ENCODE measurements around the gene LRP10.

LRP10 gene

DNA sequence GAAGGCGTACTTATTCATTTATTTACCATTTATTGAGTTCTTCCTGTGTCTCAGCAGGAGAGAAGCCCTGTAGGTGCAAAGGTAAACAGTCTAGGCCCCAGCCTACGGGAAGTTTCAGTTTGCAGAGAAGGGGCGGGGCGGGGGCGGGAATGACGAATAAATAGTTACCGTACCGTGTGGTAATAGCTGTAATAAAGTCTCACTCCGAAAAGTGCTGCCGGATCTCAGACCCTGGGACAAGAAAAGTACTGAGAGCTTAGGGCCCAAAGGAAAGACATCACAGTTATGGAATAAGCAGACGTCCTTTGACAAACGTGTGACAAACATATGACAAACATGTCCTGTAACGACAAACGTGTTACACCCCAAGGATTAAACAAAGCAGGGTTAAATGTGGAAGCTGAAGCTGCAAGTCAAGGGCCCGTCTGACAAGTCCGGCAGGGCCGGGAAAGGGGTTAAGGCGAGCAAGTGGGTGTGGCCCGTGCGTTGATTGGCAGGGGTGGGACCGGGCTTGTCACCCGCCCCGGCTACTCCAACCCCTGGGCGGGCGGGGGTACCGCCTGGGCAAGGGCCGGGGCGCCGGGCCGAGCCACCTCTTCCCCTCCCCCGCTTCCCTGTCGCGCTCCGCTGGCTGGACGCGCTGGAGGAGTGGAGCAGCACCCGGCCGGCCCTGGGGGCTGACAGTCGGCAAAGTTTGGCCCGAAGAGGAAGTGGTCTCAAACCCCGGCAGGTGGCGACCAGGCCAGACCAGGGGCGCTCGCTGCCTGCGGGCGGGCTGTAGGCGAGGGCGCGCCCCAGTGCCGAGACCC is at the start of gene LRP10:
TSS of gene LRP10 (plus strand) at position 517 of the 809 bp plus-strand sequence. CDS start 564 bp downstream, outside the sequence.
- TF ChIP-seq RAD21 (IDR thresholded peaks at IDR 0.05; ENCODE audit: low read depth): no peak
- TF ChIP-seq, protein P1, sequence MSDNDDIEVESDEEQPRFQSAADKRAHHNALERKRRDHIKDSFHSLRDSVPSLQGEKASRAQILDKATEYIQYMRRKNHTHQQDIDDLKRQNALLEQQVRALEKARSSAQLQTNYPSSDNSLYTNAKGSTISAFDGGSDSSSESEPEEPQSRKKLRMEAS (IDR thresholded peaks at IDR 0.05): no peak; the same call in 1 of the 2 replicates
- TF ChIP-seq EGR1 (IDR thresholded peaks at IDR 0.05): peak; percentile 29; the same call in 1 of the 2 replicates
- no peak for TF ChIP-seq YY1 (IDR thresholded peaks at IDR 0.05; ENCODE audit: low read depth)
- TF ChIP-seq FOXM1 (IDR thresholded peaks at IDR 0.05; ENCODE audit: borderline replicate concordance, low read depth): peak; percentile 44; the same call in 1 of the 2 replicates
- 0 out of 2 replicates have a peak, but pooled peaks have one; percentile 10 for TF ChIP-seq NFIC (IDR thresholded peaks at IDR 0.05)
- TF ChIP-seq, protein P2, sequence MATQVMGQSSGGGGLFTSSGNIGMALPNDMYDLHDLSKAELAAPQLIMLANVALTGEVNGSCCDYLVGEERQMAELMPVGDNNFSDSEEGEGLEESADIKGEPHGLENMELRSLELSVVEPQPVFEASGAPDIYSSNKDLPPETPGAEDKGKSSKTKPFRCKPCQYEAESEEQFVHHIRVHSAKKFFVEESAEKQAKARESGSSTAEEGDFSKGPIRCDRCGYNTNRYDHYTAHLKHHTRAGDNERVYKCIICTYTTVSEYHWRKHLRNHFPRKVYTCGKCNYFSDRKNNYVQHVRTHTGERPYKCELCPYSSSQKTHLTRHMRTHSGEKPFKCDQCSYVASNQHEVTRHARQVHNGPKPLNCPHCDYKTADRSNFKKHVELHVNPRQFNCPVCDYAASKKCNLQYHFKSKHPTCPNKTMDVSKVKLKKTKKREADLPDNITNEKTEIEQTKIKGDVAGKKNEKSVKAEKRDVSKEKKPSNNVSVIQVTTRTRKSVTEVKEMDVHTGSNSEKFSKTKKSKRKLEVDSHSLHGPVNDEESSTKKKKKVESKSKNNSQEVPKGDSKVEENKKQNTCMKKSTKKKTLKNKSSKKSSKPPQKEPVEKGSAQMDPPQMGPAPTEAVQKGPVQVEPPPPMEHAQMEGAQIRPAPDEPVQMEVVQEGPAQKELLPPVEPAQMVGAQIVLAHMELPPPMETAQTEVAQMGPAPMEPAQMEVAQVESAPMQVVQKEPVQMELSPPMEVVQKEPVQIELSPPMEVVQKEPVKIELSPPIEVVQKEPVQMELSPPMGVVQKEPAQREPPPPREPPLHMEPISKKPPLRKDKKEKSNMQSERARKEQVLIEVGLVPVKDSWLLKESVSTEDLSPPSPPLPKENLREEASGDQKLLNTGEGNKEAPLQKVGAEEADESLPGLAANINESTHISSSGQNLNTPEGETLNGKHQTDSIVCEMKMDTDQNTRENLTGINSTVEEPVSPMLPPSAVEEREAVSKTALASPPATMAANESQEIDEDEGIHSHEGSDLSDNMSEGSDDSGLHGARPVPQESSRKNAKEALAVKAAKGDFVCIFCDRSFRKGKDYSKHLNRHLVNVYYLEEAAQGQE (IDR thresholded peaks at IDR 0.05; ENCODE audit: low read depth): no peak
- no peak for TF ChIP-seq CEBPB (IDR thresholded peaks at IDR 0.05)
- TF ChIP-seq ZBTB7A (IDR thresholded peaks at IDR 0.05; ENCODE audit: low read depth): peak; percentile 81; the same call in 1 of the 2 replicates
- no peak for TF ChIP-seq CREB1 (IDR thresholded peaks at IDR 0.05; ENCODE audit: low read depth)
- TF ChIP-seq TEAD4 (IDR thresholded peaks at IDR 0.05): peak; percentile 28
- TF ChIP-seq TAF1 (IDR thresholded peaks at IDR 0.05; ENCODE audit: low read depth): no peak
- TF ChIP-seq TCF12 (IDR thresholded peaks at IDR 0.05; ENCODE audit: low read depth): no peak; the same call in 1 of the 2 replicates
- TF ChIP-seq EP300 (IDR thresholded peaks at IDR 0.05; ENCODE audit: borderline replicate concordance): no peak
- no peak; the same call in 1 of the 2 replicates for TF ChIP-seq USF1 (IDR thresholded peaks at IDR 0.05)

- TF ChIP-seq RAD21 (IDR thresholded peaks at IDR 0.05; ENCODE audit: low read depth) (no peak), TAF1 (IDR thresholded peaks at IDR 0.05; ENCODE audit: low read depth) (no peak), CREB1 (IDR thresholded peaks at IDR 0.05; ENCODE audit: low read depth) (no peak), NFIC (IDR thresholded peaks at IDR 0.05) (no peak), EGR1 (IDR thresholded peaks at IDR 0.05) (no peak), TCF12 (IDR thresholded peaks at IDR 0.05; ENCODE audit: low read depth) (no peak), CEBPB (IDR thresholded peaks at IDR 0.05) (no peak), ZBTB7A (IDR thresholded peaks at IDR 0.05; ENCODE audit: low read depth) (no peak)
- TF ChIP-seq, protein P2 (IDR thresholded peaks at IDR 0.05; ENCODE audit: low read depth): no peak
Measured at GRCh38 chr14:22822016-22822570, 49.4 kb upstream of the LRP10 start.

DNA sequence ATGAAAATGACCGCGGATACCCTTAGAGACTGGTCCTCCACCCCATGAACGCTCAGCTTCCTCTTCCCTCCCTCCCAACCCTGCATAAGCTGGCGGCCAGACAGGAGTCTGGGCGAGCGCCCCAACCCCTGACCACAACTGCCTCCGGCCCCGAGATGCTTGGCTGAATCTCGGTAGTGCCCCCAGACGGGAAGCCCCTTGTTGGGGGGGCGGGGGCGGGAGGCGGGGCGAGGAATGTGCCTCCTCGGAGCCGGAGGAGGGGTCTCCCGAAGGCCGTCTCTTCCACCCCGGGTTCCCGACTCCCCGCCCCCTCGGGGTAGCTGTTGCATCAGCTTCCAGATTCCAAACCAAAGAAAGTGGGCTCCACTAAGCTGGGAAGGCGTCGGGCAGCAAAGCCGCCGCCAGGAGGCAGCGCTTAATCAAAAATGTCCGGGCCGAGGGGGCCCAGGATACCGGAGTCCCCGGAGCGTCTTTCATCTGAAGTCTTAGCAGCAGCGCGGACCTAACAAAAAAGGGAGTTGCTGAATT is 48.9 kb upstream of the LRP10 start:
- TF ChIP-seq, protein P2 (IDR thresholded peaks at IDR 0.05; ENCODE audit: low read depth): no peak
- TF ChIP-seq YY1 (IDR thresholded peaks at IDR 0.05; ENCODE audit: low read depth) (no peak), NFIC (IDR thresholded peaks at IDR 0.05) (no peak), RAD21 (IDR thresholded peaks at IDR 0.05; ENCODE audit: low read depth) (peak; percentile 14; the same call in 1 of the 2 replicates)

DNA sequence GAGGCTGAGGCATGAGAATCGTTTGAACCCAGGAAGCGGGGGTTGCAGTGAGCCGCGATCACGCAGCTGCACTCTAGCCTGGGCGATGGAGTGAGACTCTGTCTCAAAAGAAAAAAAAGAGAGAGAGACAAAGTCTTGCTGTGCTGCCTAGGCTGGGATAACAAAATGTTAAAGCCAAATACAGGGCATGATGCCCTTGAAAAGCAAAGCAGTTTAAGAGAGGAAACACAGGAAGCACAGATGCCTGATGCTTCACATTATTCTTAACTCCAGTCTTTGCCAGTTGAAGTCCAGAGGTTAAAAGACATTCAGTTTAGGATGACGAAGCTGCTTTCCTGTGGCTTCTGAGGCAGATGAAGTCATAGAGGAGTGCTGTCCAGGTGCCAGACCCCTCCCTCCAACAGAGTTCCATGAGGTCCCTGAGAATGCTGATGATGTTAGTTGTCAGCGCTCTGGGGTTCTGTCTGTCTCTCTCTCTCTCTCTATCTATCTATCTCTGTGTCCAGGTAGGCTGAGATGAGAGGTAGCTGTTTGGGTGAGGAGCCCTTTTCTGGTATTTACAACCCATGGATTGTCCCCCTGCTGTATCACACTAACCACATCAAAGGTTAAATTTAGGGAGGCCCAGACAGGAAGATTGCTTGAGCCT is 46.7 kb upstream of the LRP10 start:
- TF ChIP-seq ZBTB7A (IDR thresholded peaks at IDR 0.05; ENCODE audit: low read depth) (no peak), CEBPB (IDR thresholded peaks at IDR 0.05) (no peak), EP300 (IDR thresholded peaks at IDR 0.05; ENCODE audit: borderline replicate concordance) (no peak), TAF1 (IDR thresholded peaks at IDR 0.05; ENCODE audit: low read depth) (no peak), YY1 (IDR thresholded peaks at IDR 0.05; ENCODE audit: low read depth) (no peak), EGR1 (IDR thresholded peaks at IDR 0.05) (no peak), TCF12 (IDR thresholded peaks at IDR 0.05; ENCODE audit: low read depth) (no peak), CREB1 (IDR thresholded peaks at IDR 0.05; ENCODE audit: low read depth) (no peak), USF1 (IDR thresholded peaks at IDR 0.05) (no peak), TEAD4 (IDR thresholded peaks at IDR 0.05) (no peak)
